Jurkat, Clone E6-1 (cell line): ENCODE measurements around the gene TMEM259.
A peak's percentile ranks its signal among the peaks of the same experiment; 100 is the strongest.
"Not testable (repeated sequence)": the region's sequence is repeated elsewhere in the genome, so short reads cannot be mapped to it uniquely, and the experiment has no call there.

Experiments
- DNase-seq: peaks from one replicate; pipeline ENCODE4 v3.0.0-alpha.2; 2011; ENCODE audit warnings: low read depth, low spot score
- H3K4me3 ChIP-seq: 2 replicates; pipeline ENCODE4 v1.5.1; 2011; ENCODE audit warnings: mild to moderate bottlenecking, low read length, control low read depth, moderate library complexity

TMEM259 gene

DNA sequence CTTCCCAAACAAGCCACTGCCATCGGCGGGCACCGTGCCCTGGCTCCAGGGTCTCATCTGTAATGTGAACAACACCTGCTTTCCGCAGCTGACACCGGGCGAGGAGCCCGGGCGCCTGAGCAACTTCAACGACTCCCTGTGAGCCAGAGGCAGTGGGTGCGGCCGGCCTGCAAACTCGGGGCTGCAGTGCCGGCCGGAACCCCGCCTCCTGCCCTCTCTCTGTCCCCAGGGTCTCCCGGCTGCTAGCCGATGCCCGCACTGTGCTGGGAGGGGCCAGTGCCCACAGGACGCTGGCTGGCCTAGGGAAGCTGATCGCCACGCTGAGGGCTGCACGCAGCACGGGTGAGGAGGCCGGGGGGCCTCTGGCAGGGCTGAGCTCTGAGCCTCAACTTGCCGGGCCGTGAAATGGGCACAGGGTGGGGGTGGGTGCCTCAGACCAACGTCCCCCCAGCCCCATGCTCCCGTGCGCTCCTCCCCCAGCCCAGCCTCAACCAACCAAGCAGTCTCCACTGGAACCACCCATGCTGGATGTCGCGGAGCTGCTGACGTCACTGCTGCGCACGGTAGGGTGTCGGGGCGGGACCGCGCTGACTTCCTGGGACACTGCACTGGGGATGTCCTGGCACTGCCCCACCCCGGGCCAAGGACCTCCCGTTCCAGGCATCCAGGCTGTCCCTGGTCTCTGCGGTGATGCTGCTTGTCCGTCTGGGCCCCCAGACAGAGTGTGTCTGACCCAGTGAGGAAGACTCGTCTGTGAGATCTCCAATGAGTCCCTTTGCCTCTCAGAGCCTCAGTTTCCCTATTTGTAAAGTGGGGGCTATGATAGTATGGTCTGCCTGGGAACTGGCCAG is 21.1 kb upstream of the TMEM259 start:
- no peak overlapping the region for H3K4me3 ChIP-seq
- DNase-seq = no peak

DNA sequence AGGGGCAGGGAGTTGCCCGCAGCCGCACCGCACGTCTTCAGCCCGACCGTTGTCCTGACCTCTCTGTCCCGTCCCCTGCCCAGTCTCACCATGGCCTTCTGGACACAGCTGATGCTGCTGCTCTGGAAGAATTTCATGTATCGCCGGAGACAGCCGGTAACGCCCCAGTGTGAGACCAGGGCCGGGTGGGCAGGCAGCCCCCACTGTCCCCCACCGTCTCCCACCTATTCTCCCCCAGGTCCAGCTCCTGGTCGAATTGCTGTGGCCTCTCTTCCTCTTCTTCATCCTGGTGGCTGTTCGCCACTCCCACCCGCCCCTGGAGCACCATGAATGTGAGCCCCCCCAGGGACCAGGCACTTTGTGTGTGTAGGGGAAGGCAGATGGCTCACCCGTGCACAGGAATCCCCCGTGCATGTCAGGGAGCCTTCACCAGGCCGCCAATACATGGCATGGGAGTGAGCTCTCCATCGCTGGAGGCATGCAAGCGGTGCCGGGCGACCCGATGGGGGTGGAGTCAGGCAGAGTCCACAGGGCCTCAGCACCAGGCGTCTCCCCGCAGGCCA is 20.4 kb upstream of the TMEM259 start:
- H3K4me3 ChIP-seq = peak overlapping the region; percentile 27
- no peak for DNase-seq

DNA sequence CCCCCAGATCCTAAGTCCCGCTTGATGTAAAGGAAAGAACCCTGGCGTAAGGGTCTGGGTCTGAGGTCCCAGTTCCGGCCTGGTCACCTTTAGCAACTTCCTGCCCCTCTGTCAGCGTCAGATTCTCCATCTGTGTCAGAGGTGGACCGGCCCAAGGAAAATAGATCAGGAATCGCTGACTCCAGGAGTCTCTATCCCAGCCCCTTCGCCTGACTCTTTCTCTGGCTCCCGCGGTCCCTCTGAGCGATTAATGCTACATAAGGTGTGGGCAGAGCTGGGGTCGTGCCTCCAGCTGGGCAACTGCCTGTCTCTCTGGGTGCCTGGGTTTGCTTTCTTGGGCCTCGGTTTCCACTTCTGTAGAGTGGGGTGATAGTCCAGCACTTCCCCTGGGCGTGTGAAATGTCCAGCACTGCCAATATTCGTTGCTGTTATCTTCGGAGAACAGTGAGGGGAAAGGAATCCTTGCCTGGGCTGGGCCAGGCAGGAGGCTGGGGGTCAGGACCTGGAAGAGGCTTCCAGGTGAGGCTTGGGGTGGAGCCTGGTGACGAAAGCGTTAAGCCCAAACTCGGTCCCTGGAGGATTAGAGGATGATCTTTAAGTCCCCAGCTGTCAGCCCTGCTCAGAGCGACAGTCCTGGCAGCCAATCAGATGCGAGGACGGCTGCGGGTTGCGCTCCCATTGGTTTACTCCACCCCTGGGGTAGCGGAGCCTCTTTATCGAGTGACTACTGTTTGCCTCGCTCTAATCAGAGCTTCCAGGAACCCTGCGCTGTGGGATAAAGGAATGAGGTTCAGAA is 19.8 kb upstream of the TMEM259 start:
- DNase-seq = peak; percentile 97
- H3K4me3 ChIP-seq = peak overlapping the region; percentile 79

DNA sequence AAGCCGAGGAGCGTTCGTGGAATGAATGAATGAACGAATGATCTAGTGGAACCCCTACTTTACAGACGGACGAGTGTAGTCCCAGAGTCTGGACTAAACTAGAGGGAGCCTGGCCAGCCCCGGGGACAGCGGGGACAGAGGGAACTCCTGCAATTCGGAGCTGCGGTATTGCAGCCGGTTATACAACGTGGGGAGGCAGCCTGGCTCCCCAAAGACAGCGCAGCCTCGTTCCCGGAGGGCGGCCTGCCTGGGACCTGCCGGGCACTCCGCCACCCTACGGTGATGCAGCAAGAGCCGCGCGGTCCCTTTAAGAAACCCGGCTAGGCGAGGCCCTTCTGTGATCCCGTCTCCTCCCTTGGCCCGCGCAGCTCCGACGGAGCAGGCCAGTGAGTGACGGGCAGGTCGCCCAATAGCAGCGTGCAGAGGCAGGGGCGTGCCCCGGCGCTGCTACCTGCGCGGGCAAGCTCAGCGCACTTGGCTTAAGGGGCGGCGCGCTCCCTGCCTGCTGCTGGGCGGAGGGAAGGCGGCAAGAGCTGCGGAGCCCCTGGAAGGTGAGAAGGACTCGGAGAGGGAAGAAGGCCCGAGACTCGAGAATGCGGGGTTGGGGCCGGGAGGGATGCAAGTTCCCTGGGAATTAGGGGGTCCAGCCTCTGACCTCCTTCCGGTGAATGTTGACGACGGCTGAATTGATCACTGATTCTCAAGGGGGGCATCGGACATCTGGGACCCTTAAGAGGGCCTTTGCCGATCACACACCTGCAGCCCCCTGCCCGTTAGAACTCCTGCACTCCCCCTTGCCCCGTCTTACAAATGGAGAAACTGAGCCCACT is 18.9 kb upstream of the TMEM259 start, which contains the start of gene ABCA7:
Gene ABCA7, plus strand, starts transcription at position 462 of the 830 bp plus-strand sequence. CDS start 1,255 bp downstream, outside the sequence.
- peak within 1 kb of the TSS; percentile 79 for H3K4me3 ChIP-seq
- peak; percentile 98 for DNase-seq

DNA sequence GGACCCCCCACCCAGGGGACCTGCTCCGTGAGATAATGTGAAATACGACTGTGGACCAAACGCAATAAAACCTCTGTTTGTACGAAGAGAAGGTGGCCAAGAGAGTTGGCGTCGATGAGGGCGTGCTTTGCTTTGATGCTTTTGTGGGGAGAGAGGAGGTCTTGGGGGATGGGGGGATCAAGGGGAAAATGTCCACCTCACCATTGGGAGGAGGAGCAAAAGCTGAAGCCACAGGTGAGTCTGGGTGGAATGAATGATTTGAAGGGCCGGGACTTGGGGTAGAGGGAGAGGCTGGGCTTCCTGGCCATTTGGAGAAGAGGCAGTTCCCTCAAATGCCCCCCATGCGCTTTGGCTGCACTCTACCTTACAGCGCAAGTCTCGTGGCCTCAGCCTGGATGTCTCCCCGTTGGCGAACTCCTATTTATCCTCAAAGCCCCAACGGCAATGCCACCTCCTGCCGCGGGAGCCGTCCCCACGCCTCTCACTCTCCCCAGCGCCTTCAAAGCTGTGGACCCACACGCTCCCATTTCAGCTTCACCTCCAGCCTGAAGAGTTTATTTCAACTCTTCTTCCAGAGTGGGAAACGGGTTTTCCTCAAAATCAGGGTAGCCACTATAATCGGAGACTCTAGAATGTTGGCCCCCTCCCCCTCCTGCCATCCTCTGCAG is 18.2 kb upstream of the TMEM259 start:
- no peak for DNase-seq
- H3K4me3 ChIP-seq = peak overlapping the region; percentile 22; the same call in 1 of the 2 replicates

DNA sequence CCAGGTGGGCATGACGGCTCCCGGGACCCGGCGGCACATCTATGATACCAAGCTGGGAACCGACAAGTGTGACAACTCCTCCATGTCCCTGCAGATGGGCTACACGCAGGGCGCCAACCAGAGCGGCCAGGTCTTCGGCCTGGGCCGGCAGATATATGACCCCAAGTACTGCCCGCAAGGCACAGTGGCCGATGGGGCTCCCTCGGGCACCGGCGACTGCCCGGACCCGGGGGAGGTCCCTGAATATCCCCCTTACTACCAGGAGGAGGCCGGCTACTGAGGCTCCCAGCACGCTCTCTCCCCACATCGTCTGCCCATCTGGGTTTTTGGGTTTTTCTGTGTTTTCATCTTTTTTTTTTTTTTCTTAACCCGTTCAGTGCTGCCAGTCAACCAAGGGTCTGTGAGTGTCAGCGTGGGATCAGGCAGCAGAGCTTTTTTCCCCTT is 16.7 kb upstream of the TMEM259 start:
- peak overlapping the region; percentile 39 for H3K4me3 ChIP-seq
- no peak for DNase-seq

DNA sequence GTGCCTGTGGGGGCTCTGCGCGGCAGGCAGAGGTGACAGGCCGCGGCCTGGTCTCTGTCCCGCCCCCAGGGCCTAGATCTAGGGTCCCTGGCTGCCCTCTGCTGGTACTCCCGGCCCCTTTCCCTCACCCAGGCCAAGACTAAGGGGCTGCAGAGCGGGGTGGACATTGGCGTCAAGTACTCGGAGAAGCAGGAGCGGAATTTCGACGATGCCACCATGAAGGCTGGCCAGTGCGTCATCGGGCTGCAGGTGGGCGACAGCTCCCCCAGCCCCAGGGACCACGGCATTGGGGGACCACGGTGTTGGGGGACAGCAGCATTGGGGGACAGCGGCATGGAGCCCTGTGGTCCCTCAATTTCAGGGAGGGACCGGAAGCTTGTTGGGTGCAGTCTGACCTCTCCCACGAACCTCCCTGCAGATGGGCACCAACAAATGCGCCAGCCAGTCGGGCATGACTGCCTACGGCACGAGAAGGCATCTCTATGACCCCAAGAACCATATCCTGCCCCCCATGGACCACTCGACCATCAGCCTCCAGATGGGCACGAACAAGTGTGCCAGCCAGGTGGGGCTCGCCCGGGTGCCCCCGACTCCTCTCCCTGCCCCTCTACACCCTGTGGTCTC is 15.2 kb upstream of the TMEM259 start:
- no peak for DNase-seq
- H3K4me3 ChIP-seq = no peak overlapping the region

DNA sequence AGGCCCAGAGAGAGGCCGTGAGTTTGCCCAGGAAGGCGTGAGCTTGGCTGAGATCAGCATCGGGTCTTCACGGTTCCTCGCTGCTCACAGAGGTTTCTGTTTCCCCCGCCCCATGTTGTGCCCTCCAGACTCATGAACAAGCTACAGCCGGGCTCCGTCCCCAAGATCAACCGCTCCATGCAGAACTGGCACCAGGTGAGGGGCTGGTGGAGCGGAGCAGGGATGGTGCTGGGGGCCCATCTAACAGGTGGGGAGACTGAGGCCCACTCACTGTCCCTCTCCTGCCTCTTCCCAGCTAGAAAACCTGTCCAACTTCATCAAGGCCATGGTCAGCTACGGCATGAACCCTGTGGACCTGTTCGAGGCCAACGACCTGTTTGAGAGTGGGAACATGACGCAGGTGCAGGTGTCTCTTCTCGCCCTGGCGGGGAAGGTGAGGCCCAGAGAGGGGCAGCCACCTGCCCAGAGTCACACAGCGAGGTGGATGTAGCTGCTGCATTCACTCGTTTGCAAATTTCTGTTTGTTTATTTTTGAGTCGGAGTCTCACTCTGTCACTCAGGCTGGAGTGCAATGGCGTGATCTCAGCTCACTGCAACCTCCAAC is 11.4 kb upstream of the TMEM259 start:
- DNase-seq = no peak
- no peak overlapping the region for H3K4me3 ChIP-seq

DNA sequence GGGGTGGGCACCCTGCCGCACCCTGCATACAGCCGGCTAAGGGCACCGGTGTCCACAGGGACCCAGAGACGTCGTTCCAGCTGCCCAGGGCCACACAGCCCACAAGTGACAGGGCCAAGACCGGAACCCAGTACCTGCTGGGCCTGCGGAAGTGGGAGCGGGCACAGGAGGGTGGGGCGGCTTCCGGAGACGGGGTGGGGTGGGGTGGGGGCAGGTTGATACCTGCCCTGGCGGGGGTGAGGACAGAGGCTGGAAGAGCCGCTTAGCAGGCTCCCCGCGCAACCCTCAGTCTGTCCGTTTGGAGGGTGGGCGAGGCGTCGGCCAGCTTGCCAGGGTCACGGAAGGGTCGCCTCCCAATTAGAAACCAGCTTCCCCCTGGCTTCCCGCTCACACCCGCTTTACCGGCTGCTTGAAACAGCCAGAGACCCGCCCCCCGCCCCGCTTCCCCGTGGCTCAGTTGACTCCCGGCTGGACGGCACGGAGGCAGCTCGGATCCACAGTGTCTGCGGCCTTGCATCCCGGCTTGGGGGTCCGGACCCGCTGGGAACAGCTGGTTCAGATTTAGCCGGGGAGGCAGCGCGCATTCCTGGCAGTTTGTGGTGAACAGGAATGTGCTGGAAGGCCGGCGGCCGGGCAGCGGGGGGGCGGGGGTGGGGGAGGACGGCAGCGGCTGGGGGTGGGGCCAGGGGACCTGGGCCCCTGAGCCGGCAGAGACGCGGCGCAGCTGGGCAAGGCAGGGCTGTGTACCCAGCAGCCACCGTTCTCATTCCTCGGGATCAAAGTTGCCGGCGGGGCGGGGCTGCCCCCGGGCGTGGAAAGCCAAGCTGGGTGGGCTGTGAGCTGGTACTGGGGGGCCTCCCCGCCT is 7.4 kb upstream of the TMEM259 start:
- DNase-seq = no peak
- H3K4me3 ChIP-seq = peak overlapping the region; percentile 87

DNA sequence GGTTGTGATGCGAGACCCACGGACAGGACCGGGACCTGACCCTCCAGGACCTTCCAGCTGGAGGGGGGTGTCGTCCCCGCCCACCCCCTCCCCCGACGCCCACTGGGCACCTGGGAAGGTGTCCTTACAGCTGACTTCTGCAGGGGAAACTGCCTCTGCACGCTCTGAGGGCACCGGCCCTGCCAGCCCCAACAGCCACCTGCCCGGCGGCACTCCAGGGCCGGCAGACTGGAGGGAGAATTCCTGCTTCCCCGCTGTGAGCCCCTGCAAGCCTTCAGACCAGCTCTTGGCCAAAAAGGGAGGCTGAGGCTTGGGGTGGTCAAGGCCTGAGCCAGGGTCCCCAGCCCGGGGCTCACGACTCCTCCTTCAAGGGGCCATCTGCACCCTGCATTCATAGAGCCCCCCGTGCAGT is 6.7 kb upstream of the TMEM259 start:
- peak overlapping the region; percentile 87 for H3K4me3 ChIP-seq
- DNase-seq = no peak

DNA sequence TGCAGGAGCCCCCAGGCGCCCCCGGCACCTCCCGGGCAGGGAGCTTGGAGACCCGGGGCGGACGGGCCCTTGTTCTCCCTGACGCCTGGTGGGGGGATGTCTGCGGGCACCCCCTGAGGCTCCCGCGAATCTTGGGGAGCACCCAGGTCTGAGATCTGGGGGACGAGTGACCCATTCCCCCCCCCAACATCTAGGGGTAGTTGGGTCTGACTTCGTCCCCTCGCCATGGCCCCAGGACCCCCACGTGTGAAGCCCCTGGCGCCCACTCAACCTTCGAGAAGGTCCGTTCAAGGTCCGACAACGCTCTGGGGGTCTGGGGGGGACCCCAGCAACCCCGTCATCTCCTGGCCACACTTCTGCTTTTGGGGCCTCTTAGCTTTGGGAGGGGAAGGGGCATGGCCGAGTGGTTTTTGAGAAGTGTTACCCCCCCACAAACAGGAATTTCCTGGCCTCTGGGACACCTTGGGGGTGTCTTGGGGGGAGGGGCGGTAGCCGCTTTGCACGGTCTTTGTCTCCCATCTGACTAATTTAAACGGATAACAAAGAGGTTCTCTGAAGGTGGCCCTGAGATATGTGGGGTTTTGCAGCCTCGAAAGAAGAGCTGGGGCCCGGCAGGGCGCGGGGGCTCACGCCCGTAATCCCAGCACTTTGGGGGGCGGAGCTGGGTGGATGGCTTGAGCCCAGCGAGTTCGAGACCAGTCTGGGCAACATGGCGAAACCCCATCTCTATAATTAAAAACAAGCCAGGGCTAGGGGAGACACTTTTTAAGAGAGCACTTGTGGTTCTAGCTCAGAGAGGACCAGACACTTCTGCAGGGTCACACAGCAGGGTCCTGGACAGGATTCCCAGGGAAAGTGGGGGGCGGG is 6.1 kb upstream of the TMEM259 start:
- H3K4me3 ChIP-seq = peak overlapping the region; percentile 87
- DNase-seq = no peak

DNA sequence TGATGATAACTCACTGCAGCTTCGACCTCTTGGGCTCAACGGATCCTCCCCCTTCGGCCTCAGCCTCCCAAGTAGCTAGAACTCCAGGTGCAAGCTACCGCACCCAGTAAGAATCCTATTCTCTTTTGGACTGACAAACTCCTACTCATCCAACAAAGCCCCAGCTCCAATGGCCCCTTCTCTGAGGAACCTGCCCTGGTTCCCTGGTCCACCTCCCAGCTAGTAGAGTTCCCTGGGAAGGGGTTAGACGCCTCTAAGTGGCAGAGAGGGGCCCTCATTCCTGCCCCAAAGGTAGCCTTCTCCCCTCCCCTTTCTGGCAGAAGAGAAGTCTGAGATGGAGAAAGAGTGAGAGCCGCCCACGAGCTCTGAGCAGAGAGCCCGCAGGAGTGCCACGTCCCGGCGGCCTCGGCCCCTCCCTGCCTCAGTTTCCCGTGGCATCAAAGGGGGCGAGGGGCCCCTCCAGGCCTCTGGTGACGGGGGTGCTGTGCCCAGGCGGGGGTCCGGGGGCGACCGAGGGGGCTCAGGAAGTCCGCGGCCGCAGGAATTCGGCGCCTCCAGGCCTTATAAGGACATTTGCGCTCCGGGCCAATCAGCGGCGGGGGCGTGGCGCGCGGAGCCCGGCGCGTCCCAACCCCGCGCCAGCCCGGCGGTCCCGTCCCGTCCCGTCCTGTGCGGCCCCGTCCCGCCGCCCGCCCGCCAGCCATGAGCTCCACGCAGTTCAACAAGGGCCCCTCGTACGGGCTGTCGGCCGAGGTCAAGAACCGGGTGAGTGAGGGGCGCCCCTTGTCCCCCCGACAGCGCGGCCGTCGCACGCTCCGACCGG is 5.2 kb upstream of the TMEM259 start, which contains the start of gene CNN2:
Gene CNN2, plus strand, starts transcription at position 649 of the 823 bp plus-strand sequence. Its CDS starts 54 bp downstream, at position 703.
- DNase-seq = no peak
- peak within 1 kb of the TSS; percentile 87 for H3K4me3 ChIP-seq

DNA sequence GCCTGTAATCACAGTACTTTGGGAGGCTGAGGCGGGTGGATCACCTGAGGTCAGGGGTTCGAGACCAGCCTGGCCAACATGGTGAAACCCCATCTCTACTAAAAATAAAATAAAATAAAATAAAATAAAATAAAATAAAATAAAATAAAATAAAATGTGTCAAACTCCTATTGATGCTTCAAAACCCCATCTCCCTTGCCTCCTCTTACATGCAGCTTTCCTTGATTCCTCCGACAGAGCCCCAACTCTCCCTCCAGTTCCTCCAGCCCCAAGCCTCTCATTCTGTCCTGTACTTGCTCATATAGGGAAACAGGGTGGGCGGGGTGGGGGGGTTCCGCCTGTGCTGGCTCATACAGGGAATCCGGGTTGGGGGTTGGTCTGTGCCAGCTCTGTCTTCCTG is 4.2 kb upstream of the TMEM259 start:
- DNase-seq = not testable (repeated sequence)

DNA sequence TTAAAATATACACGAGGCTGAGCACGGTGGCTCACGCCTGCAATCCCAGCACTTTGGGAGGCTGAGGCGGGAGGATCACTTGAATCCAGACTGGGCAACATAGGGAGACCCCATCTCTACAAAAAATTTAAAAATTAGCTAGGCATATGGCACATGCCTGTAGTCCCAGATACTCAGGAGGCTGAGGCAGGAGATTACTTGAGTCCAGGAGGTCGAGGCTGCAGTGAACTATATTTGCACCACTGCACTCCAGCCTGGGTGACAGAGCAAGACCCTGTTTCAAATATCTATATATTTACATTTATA is 2.9 kb upstream of the TMEM259 start:
- not testable (repeated sequence) for DNase-seq, H3K4me3 ChIP-seq

More for the DNA sequence above, 4.2 kb upstream of the TMEM259 start:
- not testable (repeated sequence) for H3K4me3 ChIP-seq
